ENCODE measurements around the gene HMGCL.

Gene HMGCL

GRCh38 chr1:23772049-23772853 lies 53.0 kb downstream of the HMGCL start:
- H3K9me3 ChIP-seq (ENCODE audit: control insufficient read depth in 1 of 2, low read length in 2 of 2), result no peaks in the 10 kb centered on the region
- no peaks in the 10 kb centered on the region for H3K27me3 ChIP-seq (ENCODE audit: low read depth, low read length)
- H3K4me1 ChIP-seq (ENCODE audit: control insufficient read depth in 1 of 2, insufficient read depth in 2 of 2, low read length in 2 of 2), result peaks cover 4 to 10% of the 10 kb centered on the region in 2 donors
- no peak overlapping the region for H3K27ac ChIP-seq (ENCODE audit: low read length)
- H3K36me3 ChIP-seq (ENCODE audit: control insufficient read depth in 1 of 2, insufficient read depth in 2 of 2, low read length in 2 of 2), result no peaks in the 10 kb centered on the region
- H3K4me3 ChIP-seq (ENCODE audit: low read depth in 1 of 2, low read length in 2 of 2), result no peak overlapping the region

- H3K36me3 ChIP-seq (ENCODE audit: control insufficient read depth in 1 of 2, insufficient read depth in 2 of 2, low read length in 2 of 2), result peaks cover 0 to 7% of the 10 kb centered on the region in 2 donors
- H3K4me3 ChIP-seq (ENCODE audit: low read depth in 1 of 2, low read length in 2 of 2), result no peak overlapping the region
- H3K27me3 ChIP-seq (ENCODE audit: low read depth, low read length), result no peaks in the 10 kb centered on the region
- H3K27ac ChIP-seq (ENCODE audit: low read length), result no peak overlapping the region
- H3K9me3 ChIP-seq (ENCODE audit: control insufficient read depth in 1 of 2, low read length in 2 of 2), result no peaks in the 10 kb centered on the region
- H3K4me1 ChIP-seq (ENCODE audit: control insufficient read depth in 1 of 2, insufficient read depth in 2 of 2, low read length in 2 of 2), result peaks cover 4 to 9% of the 10 kb centered on the region in 2 donors
These were observed 56.5 kb downstream of the HMGCL start for GRCh38 chr1:23768733-23769132.

GRCh38 chr1:23763041-23763577 lies 62.1 kb downstream of the HMGCL start:
- no peak overlapping the region for H3K27ac ChIP-seq (ENCODE audit: low read length)
- peaks cover 28 to 39% of the 10 kb centered on the region in 2 donors for H3K36me3 ChIP-seq (ENCODE audit: control insufficient read depth in 1 of 2, insufficient read depth in 2 of 2, low read length in 2 of 2)
- H3K9me3 ChIP-seq (ENCODE audit: control insufficient read depth in 1 of 2, low read length in 2 of 2), result no peaks in the 10 kb centered on the region
- H3K4me1 ChIP-seq (ENCODE audit: control insufficient read depth in 1 of 2, insufficient read depth in 2 of 2, low read length in 2 of 2), result peaks cover 0 to 27% of the 10 kb centered on the region in 2 donors
- H3K4me3 ChIP-seq (ENCODE audit: low read depth in 1 of 2, low read length in 2 of 2), result no peak overlapping the region
- no peaks in the 10 kb centered on the region for H3K27me3 ChIP-seq (ENCODE audit: low read depth, low read length)

- H3K36me3 ChIP-seq (ENCODE audit: control insufficient read depth in 1 of 2, insufficient read depth in 2 of 2, low read length in 2 of 2), result peaks cover 58 to 68% of the 10 kb centered on the region in 2 donors
- no peaks in the 10 kb centered on the region for H3K27me3 ChIP-seq (ENCODE audit: low read depth, low read length)
- no peak overlapping the region for H3K27ac ChIP-seq (ENCODE audit: low read length)
- no peak overlapping the region for H3K4me3 ChIP-seq (ENCODE audit: low read depth in 1 of 2, low read length in 2 of 2)
- peaks cover 0 to 27% of the 10 kb centered on the region in 2 donors for H3K4me1 ChIP-seq (ENCODE audit: control insufficient read depth in 1 of 2, insufficient read depth in 2 of 2, low read length in 2 of 2)
- H3K9me3 ChIP-seq (ENCODE audit: control insufficient read depth in 1 of 2, low read length in 2 of 2), result no peaks in the 10 kb centered on the region
These were observed 66.0 kb downstream of the HMGCL start for GRCh38 chr1:23759277-23759676.

GRCh38 chr1:23757812-23758211 lies 67.4 kb downstream of the HMGCL start:
- no peaks in the 10 kb centered on the region for H3K27me3 ChIP-seq (ENCODE audit: low read depth, low read length)
- H3K9me3 ChIP-seq (ENCODE audit: control insufficient read depth in 1 of 2, low read length in 2 of 2), result no peaks in the 10 kb centered on the region
- H3K4me3 ChIP-seq (ENCODE audit: low read depth in 1 of 2, low read length in 2 of 2), result no peak overlapping the region
- H3K27ac ChIP-seq (ENCODE audit: low read length), result no peak overlapping the region
- H3K36me3 ChIP-seq (ENCODE audit: control insufficient read depth in 1 of 2, insufficient read depth in 2 of 2, low read length in 2 of 2), result peaks cover 72 to 82% of the 10 kb centered on the region in 2 donors
- peaks cover 0 to 18% of the 10 kb centered on the region in 2 donors for H3K4me1 ChIP-seq (ENCODE audit: control insufficient read depth in 1 of 2, insufficient read depth in 2 of 2, low read length in 2 of 2)

GRCh38 chr1:23756676-23757075 lies 68.6 kb downstream of the HMGCL start:
- Histone ChIP-seq H3K4me3 (ENCODE audit: low read depth in 1 of 2, low read length in 2 of 2) (no peak overlapping the region), H3K4me1 (ENCODE audit: control insufficient read depth in 1 of 2, insufficient read depth in 2 of 2, low read length in 2 of 2) (peaks cover 0 to 18% of the 10 kb centered on the region in 2 donors), H3K36me3 (ENCODE audit: control insufficient read depth in 1 of 2, insufficient read depth in 2 of 2, low read length in 2 of 2) (peaks cover 81 to 93% of the 10 kb centered on the region in 2 donors), H3K9me3 (ENCODE audit: control insufficient read depth in 1 of 2, low read length in 2 of 2) (no peaks in the 10 kb centered on the region), H3K27ac (ENCODE audit: low read length) (no peak overlapping the region), H3K27me3 (ENCODE audit: low read depth, low read length) (no peaks in the 10 kb centered on the region)

- no peak overlapping the region for H3K27ac ChIP-seq (ENCODE audit: low read length)
- H3K4me1 ChIP-seq (ENCODE audit: control insufficient read depth in 1 of 2, insufficient read depth in 2 of 2, low read length in 2 of 2), result no peaks in the 10 kb centered on the region
- H3K4me3 ChIP-seq (ENCODE audit: low read depth in 1 of 2, low read length in 2 of 2), result no peak overlapping the region
- H3K36me3 ChIP-seq (ENCODE audit: control insufficient read depth in 1 of 2, insufficient read depth in 2 of 2, low read length in 2 of 2), result peaks cover 67 to 76% of the 10 kb centered on the region in 2 donors
- no peaks in the 10 kb centered on the region for H3K27me3 ChIP-seq (ENCODE audit: low read depth, low read length)
- no peaks in the 10 kb centered on the region for H3K9me3 ChIP-seq (ENCODE audit: control insufficient read depth in 1 of 2, low read length in 2 of 2)
These were observed 72.3 kb downstream of the HMGCL start for GRCh38 chr1:23752909-23753308.
